Tibial nerve (tissue), 4 donors: ENCODE measurements around the gene GABRG3.

Experiments
- EP300 ChIP-seq, 2 donors: sonication (generic); formaldehyde crosslinking; IDR thresholded peaks; one replicate each; pipeline ENCODE4 v1.6.1; 2017; ENCODE audit warnings: antibody characterized with exemption in 2 of 2, mild to moderate bottlenecking in 1 of 2
- POLR2A ChIP-seq, 2 donors: fragments of 450-650 bp; IDR thresholded peaks; one replicate each; pipeline ENCODE4 v1.6.1; 2017; ENCODE audit warnings: antibody characterized with exemption in 2 of 2, mild to moderate bottlenecking in 2 of 2, moderate library complexity in 2 of 2
- TF ChIP-seq, protein P1 (sequence below), 5 experiments: fragments of 200-600 bp in 3 of 5; fragments of 450-650 bp in 2 of 5; sonication (generic) in 3 of 5; IDR thresholded peaks; one replicate each; pipeline ENCODE4 v1.5.1; 2016 to 2019; ENCODE audit warnings: antibody characterized with exemption in 5 of 5, mild to moderate bottlenecking in 3 of 5, moderate library complexity in 2 of 5

- TF ChIP-seq, protein P1, sequence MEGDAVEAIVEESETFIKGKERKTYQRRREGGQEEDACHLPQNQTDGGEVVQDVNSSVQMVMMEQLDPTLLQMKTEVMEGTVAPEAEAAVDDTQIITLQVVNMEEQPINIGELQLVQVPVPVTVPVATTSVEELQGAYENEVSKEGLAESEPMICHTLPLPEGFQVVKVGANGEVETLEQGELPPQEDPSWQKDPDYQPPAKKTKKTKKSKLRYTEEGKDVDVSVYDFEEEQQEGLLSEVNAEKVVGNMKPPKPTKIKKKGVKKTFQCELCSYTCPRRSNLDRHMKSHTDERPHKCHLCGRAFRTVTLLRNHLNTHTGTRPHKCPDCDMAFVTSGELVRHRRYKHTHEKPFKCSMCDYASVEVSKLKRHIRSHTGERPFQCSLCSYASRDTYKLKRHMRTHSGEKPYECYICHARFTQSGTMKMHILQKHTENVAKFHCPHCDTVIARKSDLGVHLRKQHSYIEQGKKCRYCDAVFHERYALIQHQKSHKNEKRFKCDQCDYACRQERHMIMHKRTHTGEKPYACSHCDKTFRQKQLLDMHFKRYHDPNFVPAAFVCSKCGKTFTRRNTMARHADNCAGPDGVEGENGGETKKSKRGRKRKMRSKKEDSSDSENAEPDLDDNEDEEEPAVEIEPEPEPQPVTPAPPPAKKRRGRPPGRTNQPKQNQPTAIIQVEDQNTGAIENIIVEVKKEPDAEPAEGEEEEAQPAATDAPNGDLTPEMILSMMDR (IDR thresholded peaks at IDR 0.05), result no peak
- TF ChIP-seq POLR2A (IDR thresholded peaks at IDR 0.05) (no peak), EP300 (IDR thresholded peaks at IDR 0.05) (no peak)
Measured at GRCh38 chr15:27561816-27562215, 590.8 kb downstream of the GABRG3 start.
